NCI-H146 (cell line): ENCODE measurements around the gene PPP3CA.

Source experiments
- DNase-seq: peaks from one replicate; lab custom pipeline; 2025; lab: John Stamatoyannopoulos, UW

PPP3CA gene

DNA sequence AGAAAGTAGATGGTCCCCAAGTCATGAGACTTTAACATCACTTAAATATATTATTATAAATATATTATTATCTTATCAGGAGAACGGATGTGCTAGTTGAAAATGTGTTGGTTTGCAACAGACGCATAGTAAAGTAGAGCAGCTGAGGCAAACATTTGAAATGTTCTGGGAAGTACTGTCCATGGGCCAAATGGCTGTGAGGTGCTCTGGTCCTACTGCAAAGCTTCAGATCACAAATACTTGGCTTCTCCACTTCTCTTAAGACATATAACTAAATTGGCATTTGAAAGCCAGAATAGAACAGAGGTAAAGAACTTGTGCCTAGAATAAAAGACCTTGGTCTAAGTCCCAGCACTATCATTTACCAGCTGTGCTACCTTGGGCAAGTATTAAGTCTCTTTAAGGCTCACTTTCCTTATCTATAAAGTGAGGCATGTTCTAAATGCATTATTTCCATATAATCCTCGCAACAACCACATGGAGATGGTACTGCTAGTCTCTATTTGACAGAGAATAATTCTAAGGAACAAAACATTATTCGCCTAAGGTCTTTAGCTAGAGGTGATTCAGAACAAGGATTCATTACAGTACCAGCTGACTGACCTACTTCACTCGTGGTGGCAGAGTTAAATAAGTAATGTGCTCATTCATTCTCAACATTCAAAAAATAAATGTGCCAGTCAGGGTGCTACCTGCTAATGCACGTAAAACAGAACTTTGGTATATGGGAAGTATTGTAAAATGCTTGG is 297.1 kb downstream of the PPP3CA start:
- no peak for DNase-seq

DNA sequence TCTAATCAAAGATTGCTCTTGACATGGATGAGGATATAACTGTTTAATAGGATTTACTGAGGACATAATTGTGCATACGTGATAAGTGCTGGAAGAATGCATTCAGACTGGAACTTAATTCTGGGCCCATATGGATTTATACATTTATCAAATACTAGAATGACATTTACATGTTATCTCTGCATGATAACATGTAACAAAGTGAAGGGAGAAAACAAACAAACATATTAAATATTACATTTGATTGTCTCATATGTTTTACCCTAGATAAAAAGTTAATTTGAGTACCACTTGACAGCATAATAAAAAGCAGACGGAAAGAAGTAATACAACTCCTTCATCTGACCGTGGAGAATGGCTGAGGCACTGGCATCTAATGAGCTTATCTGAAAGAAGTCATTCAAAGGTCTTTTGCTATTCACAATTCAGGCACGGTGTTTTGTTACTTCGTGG is 297.8 kb downstream of the PPP3CA start:
- no peak for DNase-seq

DNA sequence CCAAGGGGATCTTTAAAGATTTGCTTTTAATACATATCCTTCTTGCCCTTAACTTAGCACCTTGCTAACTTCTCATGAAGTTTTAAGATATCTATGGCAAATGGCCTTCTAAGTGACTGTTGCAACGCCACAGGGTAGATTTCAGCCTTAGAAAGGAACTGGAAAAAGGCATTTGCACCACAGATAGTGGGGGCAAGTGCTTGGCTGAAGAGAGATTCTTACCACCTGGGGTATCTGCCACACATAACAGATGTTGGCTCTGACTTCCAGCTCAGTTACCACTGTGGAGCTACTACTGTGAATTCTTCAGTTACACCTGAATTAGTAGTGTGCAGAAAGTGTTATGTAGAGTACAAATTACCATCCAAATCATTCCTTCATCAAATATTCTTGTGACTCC is 302.6 kb downstream of the PPP3CA start:
- no peak for DNase-seq

DNA sequence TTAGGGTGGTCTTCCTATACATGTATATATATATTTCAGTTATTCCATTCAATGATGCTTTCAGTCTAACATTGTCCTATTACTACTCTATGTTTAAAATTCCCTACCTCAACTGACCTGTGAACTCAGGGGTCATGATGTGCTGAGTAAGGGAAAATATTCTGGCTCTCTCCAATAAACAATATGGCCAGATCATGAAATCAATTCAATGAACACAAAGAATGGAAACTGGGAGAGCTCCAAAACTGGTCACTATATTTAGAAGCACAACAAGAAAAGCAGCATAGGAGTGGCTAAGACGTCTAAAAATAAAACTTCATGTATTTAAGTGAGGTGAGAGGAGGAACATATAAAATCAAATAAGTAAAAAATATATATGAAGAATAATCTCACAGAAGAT is 304.5 kb downstream of the PPP3CA start:
- no peak for DNase-seq

GRCh38 chr4:101040776-101041175 is 306.6 kb downstream of the PPP3CA start:
- DNase-seq = no peak

DNA sequence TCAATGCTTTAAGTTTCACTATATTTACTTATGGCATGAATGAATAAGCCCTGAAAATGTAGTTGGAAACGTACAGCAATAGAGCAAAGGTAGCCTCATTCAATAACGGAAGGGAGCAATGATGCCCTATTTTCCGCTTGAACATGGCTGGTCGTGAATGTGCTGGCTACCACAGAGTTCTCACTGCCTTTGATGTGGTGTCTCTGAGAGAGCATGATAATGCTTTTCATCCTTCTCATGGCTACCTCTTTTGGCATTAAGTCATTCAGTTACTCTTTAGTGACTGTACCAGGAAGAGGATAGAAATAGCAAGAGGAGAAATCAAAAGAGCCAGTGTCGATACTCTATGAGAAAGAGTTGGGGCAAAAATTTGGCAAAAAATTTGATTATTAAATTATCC is 308.0 kb downstream of the PPP3CA start:
- DNase-seq = no peak

- no peak for DNase-seq
These were observed 309.4 kb downstream of the PPP3CA start for GRCh38 chr4:101037938-101038413.

- no peak for DNase-seq
These were observed 310.1 kb downstream of the PPP3CA start for GRCh38 chr4:101037249-101037648.

GRCh38 chr4:101035487-101035886 is 311.8 kb downstream of the PPP3CA start:
- DNase-seq = no peak

DNA sequence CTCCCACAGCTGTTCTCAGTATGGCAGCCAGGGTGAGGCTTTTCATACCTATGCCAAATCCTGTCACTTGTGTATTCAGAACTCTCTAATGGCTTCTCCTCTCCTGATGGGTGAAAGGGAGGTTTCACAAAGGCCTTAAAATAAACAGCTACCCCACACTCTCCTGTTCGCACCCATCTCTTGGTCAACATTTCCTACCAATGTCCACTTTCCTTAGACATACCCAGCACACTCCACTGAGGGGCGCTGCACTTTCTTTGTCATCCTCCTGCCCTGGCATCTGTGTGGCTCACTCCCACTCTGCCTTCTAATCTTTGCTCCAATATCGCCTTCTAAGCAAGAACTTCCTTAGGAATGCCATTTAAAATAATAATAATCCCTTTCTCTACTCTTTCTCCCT is 313.3 kb downstream of the PPP3CA start:
- no peak for DNase-seq

- no peak for DNase-seq
These were observed 314.8 kb downstream of the PPP3CA start for GRCh38 chr4:101032541-101032940.

GRCh38 chr4:101031971-101032370 is 315.4 kb downstream of the PPP3CA start:
- DNase-seq = no peak

GRCh38 chr4:101028886-101029285 is 318.4 kb downstream of the PPP3CA start:
- no peak for DNase-seq

GRCh38 chr4:101027721-101028120 is 319.6 kb downstream of the PPP3CA start:
- no peak for DNase-seq

- no peak for DNase-seq
These were observed 321.6 kb downstream of the PPP3CA start for GRCh38 chr4:101025755-101026154.

DNA sequence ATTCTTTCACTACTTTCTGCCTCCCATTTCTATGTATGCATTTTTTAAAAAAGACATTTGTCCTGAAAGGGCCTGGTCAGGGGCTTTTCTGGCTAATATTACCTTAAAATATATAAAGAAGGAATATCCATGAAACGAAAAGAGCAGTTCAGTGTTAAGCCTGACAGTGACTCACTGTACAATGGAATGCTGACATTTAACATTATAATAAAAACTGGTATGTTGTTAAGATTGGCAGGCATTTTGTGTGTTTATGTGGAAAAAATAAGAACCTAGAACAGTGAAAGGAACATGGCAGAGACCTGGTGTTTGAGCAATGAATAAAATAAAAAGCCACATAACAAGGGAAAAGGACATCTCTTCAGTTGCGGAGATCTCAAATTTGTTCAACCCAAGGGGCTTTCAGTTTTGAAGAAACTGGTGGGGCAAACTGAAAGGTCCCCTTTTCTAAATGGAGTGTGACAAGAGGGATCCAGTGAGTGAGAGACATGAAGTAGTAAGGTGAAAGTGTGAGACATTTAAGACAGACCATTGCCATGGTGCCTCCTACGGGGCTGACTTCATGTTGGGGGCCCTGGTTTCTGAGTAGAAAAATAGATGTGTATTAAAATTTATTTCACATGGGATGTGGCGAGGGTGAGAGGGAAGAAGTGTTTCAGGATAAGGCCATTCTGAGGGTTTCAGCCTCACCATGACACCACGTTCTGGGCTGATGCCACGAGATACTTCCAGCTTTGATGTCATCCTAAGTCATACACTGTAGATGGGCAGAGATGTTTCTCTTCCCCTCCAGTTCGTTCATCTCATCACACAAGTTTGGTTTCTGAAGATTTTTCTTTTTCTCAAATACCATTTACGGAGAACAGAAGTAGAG is 324.9 kb downstream of the PPP3CA start:
- DNase-seq = no peak

DNA sequence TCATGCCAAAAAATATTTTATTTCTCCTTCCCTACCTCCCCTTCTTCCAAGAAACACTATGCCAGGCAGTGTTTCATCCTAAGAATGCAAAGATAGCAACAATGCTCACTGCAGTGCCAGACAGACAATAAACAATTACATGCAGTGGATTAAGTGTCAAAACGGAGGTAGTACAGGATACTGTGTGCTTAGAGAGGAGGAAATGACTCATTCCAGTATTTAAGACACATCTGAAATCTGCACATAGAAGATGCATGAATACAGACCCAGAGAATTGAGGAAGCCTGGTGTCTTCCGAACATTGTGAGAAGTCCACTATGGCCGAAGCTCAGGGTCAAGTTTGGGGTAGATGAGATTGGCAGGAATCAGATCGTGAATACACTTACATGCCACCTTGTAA is 326.4 kb downstream of the PPP3CA start:
- DNase-seq = no peak

DNA sequence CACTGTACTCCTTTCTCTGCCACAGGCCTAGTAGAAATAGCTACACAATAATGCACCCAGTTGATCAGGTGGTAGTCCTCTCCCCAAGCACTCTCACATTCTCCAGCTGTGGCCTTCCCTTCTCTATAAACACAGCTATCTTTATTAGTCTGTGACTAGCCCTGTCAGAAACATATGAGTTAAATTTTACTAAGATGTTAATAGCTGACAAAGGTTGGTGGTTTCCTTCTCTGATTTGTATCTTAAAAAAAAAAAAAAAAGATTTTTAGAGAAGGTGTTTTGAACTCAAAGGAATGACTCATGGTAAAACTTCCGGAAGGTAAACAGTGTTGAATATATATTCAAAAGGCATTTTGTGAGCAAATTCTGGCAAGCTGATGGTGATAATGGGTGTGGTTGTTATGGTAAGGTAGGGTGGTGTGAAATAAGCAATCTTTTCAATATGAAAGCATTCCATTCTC is 327.4 kb downstream of the PPP3CA start:
- DNase-seq = no peak

DNA sequence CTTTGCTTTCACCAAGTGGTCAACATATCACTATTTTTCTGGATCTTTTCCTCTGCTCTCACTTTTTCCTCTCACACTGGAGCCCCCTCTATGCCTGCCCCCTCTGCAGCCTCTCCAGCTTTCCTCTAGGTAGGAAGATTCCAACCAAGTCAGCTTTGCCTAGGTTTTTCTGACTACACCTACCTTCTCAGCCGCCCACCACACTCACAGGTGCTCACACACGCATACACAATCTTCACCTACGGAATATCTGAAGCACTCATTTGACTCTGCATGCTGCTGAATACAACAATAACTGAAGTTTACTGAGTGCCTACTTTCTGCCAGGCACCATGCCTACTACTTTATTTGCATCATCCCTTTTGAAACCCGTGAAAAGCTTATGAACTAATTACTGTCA is 328.0 kb downstream of the PPP3CA start:
- no peak for DNase-seq

GRCh38 chr4:101018836-101019235 is 328.5 kb downstream of the PPP3CA start:
- no peak for DNase-seq

DNA sequence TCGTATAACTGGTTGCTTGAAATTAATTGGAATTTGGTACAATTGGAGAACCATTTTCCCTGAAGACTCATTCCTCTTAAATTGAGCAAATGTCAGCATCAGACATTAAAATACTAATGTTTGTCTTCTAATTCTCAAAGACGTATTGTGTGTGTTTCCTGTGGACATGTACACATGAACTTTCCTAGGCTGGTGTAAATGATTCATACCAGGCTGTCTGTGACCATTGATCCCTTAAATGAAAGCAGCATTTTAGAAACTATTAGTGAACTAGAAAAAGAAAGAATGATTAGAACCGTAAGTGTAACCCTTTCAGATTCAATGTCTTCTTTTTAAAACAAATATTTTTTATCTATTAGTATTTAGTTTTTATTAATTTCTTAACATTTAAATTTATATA is 332.9 kb downstream of the PPP3CA start:
- no peak for DNase-seq

DNA sequence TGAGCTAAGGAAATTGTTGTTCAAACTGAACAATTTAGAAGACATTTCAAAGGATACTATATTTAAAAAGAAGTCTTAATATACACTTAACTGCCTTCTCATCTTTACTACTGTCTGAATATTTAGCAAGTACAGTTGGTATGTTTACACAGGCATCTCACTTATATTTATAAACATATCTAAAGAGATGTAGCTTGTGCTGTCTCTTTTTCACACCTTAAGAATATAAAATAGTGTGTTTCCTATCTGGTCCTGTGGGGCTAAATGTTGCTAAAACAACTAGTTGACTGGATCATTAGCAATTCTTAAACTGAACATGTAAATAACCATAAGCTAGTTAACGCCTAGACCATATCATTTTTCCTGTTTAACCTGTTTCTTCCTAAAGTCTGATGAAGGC is 336.3 kb downstream of the PPP3CA start:
- DNase-seq = no peak

- DNase-seq = no peak
These were observed 337.9 kb downstream of the PPP3CA start for GRCh38 chr4:101009471-101009870.
